ENCODE data around the gene HORMAD1.

The HORMAD1 gene

GRCh38 chr1:150708595-150708994 is 12.1 kb downstream of the HORMAD1 start:
- intact Hi-C loops (cut with DNase I; ENCODE audit: low total_unique reads): no loop called here
- no peaks in the 10 kb centered on the region for H3K9me3 ChIP-seq
- H3K4me3 ChIP-seq: no peak overlapping the region
- no peaks in the 10 kb centered on the region for H3K36me3 ChIP-seq
- H3K27me3 ChIP-seq: no peaks in the 10 kb centered on the region
- no peaks in the 10 kb centered on the region for H3K4me1 ChIP-seq
- TF ChIP-seq CTCF (IDR thresholded peaks at IDR 0.05): no peak
- no peak for DNase-seq
- H3K27ac ChIP-seq: no peak overlapping the region

- no peak for DNase-seq
- H3K9me3 ChIP-seq: no peaks in the 10 kb centered on the region
- intact Hi-C loops (cut with DNase I; ENCODE audit: low total_unique reads): no loop called here
- no peak overlapping the region for H3K4me3 ChIP-seq
- no peaks in the 10 kb centered on the region for H3K4me1 ChIP-seq
- TF ChIP-seq CTCF (IDR thresholded peaks at IDR 0.05): no peak
- no peaks in the 10 kb centered on the region for H3K27me3 ChIP-seq
- H3K27ac ChIP-seq: no peak overlapping the region
- H3K36me3 ChIP-seq: no peaks in the 10 kb centered on the region
Observed at GRCh38 chr1:150706091-150706490, 14.6 kb downstream of the HORMAD1 start.

- H3K27ac ChIP-seq: no peak overlapping the region
- no peak for TF ChIP-seq CTCF (IDR thresholded peaks at IDR 0.05)
- no peaks in the 10 kb centered on the region for H3K36me3 ChIP-seq
- intact Hi-C loops (cut with DNase I; ENCODE audit: low total_unique reads): no loop called here
- H3K9me3 ChIP-seq: no peaks in the 10 kb centered on the region
- H3K4me3 ChIP-seq: no peak overlapping the region
- H3K4me1 ChIP-seq: no peaks in the 10 kb centered on the region
- no peak for DNase-seq
- H3K27me3 ChIP-seq: no peaks in the 10 kb centered on the region
Observed at GRCh38 chr1:150703427-150703826, 17.3 kb downstream of the HORMAD1 start.

GRCh38 chr1:150696995-150697927 is 23.4 kb downstream of the HORMAD1 start, which contains the start of gene GOLPH3L:
TSS of gene GOLPH3L (minus strand) at chr1:150697154. CDS start at chr1:150694838, 2,316 bp downstream.
- Histone ChIP-seq H3K4me3 (peak within 1 kb of the TSS; percentile 70 to 72), H3K9me3 (no peaks in the 10 kb centered on the region), H3K27ac (peak within 1 kb of the TSS; percentile 76 to 80), H3K27me3 (no peaks in the 10 kb centered on the region), H3K4me1 (peaks cover 0 to 17% (median 9%) of the 10 kb centered on the region in 4 donors), H3K36me3 (peaks cover 16 to 25% (median 21%) of the 10 kb centered on the region in 3 donors)
- peak; percentile 96 to 98 for DNase-seq
- TF ChIP-seq CTCF (IDR thresholded peaks at IDR 0.05): peak in 1 of 2 experiments; percentile 7
- intact Hi-C loops (cut with DNase I; ENCODE audit: low total_unique reads): no loop called here

GRCh38 chr1:150696590-150696989 is 24.1 kb downstream of the HORMAD1 start:
- no peak for TF ChIP-seq CTCF (IDR thresholded peaks at IDR 0.05)
- Histone ChIP-seq H3K36me3 (peaks cover 17 to 30% (median 22%) of the 10 kb centered on the region in 3 donors), H3K4me1 (peaks cover 0 to 17% (median 9%) of the 10 kb centered on the region in 4 donors), H3K9me3 (no peaks in the 10 kb centered on the region), H3K27ac (peak overlapping the region; percentile 76 to 80), H3K4me3 (peak overlapping the region; percentile 70 to 72), H3K27me3 (no peaks in the 10 kb centered on the region)
- no peak for DNase-seq
- intact Hi-C loops (cut with DNase I; ENCODE audit: low total_unique reads): no loop called here

Data from tibial artery (tissue), 4 donors.